AG09309 (cell line): Measurements from ENCODE around the gene MAST3.

Experiments
- DNase-seq: peaks from one replicate; pipeline ENCODE4 v3.0.0-alpha.2; 2010; ENCODE audit warnings: low read depth
- H3K4me3 ChIP-seq: 2 replicates; pipeline ENCODE4 v1.5.1; 2011; ENCODE audit warnings: mild to moderate bottlenecking, low read depth, low read length, moderate library complexity; ENCODE audit not compliant: control insufficient read depth
- TF ChIP-seq, protein P1 (sequence below): IDR thresholded peaks from 2 replicates; pipeline ENCODE4 v1.5.1; 2011; ENCODE audit warnings: mild to moderate bottlenecking, low read depth, low read length, inconsistent platforms; ENCODE audit not compliant: insufficient read depth, control insufficient read depth; ENCODE audit errors: missing control alignments

The MAST3 gene

DNA sequence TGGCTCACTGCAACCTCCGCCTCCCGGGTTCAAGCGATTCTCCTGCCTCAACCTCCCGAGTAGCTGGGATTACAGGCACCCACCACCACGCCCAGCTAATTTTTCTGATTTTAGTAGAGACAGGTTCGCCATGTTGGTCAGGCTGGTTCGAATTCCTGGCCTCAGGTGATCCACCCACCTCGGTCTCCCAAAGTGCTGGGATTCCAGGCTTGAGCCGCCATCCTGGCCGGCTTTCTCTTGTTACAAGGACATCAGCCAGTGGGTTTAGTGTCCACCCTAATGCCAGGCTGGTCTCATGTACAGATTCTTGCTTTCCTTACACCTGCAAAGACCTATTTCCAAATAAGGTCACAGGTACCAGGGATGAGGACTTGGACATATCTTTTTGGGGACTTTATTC lies 62.2 kb downstream of the MAST3 start:
- DNase-seq: no peak
- TF ChIP-seq, protein P1, sequence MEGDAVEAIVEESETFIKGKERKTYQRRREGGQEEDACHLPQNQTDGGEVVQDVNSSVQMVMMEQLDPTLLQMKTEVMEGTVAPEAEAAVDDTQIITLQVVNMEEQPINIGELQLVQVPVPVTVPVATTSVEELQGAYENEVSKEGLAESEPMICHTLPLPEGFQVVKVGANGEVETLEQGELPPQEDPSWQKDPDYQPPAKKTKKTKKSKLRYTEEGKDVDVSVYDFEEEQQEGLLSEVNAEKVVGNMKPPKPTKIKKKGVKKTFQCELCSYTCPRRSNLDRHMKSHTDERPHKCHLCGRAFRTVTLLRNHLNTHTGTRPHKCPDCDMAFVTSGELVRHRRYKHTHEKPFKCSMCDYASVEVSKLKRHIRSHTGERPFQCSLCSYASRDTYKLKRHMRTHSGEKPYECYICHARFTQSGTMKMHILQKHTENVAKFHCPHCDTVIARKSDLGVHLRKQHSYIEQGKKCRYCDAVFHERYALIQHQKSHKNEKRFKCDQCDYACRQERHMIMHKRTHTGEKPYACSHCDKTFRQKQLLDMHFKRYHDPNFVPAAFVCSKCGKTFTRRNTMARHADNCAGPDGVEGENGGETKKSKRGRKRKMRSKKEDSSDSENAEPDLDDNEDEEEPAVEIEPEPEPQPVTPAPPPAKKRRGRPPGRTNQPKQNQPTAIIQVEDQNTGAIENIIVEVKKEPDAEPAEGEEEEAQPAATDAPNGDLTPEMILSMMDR: no peak
- no peak overlapping the region for H3K4me3 ChIP-seq

DNA sequence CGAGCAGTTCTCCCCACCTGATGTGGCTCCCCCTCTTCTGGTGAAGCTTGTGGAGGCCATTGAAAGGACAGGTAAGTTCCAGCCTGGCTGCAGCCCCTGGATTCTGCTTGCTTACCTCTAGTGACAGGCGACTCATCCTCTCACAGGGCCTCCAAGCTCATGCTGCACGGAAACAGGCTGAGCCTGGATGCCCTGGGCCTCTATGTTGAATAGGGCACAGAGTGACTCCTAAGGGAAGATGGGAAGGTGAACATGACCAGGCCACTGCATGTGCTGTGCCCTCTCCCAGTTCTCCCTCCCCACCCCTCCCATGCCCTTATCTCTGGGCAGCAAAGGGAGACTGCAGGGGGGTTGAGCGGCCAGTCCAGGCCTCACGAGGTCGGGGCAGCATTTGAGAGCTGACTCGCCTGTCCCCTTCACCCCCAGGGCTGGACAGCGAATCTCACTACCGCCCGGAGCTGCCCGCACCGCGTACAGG lies 63.0 kb downstream of the MAST3 start:
- TF ChIP-seq, protein P1: no peak
- no peak for DNase-seq
- no peak overlapping the region for H3K4me3 ChIP-seq

DNA sequence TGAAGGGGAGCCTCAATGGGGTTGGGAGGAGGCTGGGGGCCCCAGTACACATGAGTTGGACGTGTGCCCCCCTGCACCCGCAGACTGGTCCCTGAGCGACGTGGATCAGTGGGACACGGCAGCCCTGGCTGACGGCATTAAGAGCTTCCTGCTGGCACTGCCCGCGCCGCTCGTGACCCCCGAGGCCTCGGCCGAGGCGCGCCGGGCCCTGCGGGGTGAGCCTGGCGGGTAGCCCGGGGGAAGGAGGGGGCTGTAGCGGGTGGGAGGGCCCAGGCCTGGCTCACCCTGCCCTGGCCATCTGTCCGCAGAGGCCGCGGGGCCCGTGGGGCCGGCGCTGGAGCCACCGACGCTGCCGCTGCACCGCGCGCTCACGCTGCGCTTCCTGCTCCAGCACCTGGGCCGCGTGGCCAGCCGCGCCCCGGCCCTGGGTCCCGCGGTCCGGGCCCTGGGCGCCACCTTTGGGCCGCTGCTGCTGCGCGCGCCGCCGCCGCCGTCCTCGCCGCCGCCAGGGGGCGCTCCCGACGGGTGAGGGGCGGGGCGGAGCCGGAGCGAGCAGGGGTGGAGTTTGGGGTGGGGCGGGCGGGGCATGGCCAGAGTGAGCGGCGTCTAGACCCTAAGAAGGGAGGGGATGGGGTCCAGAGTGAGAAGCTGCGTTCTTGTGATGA lies 63.5 kb downstream of the MAST3 start:
- H3K4me3 ChIP-seq: no peak overlapping the region
- no peak for DNase-seq
- TF ChIP-seq, protein P1: peak; percentile 30

DNA sequence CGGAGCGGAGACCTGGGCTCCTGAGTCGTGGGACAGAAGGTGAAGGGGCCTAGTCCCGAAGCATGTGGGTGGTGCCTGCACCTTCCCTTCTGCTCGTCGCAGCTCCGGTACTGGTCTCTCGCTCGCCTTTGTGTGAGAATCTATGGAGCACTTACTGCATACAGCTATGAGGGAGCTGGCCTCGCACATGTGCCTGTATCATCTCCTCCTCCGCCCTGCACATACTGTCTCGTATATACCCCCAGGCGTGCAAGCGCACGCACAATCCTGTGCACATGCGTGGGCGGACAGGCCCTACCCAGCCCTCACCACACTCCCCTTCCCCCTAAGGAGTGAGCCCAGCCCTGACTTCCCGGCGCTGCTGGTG lies 64.0 kb downstream of the MAST3 start:
- TF ChIP-seq, protein P1: no peak
- H3K4me3 ChIP-seq: no peak overlapping the region
- DNase-seq: no peak

DNA sequence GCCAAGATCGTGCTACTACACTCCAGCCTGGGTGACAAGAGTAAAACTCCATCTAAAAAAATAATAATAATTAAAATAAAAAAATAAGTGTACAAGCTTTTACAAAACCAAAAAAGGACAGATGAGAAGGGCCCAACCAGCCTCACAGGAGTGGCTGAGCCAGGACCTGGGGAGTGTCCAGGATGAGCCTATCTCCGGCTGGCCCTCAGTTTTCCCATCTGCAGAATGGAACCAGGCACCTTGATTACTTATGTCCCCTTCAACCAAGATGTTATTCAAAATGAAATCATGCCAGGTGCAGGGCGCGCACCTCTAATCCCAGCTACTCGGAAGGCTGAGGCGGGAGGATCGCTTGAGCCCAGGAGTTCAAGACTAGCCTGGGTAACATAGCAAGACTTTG lies 66.5 kb downstream of the MAST3 start:
- TF ChIP-seq, protein P1: no peak
- no peak for DNase-seq
- H3K4me3 ChIP-seq: no peak overlapping the region

DNA sequence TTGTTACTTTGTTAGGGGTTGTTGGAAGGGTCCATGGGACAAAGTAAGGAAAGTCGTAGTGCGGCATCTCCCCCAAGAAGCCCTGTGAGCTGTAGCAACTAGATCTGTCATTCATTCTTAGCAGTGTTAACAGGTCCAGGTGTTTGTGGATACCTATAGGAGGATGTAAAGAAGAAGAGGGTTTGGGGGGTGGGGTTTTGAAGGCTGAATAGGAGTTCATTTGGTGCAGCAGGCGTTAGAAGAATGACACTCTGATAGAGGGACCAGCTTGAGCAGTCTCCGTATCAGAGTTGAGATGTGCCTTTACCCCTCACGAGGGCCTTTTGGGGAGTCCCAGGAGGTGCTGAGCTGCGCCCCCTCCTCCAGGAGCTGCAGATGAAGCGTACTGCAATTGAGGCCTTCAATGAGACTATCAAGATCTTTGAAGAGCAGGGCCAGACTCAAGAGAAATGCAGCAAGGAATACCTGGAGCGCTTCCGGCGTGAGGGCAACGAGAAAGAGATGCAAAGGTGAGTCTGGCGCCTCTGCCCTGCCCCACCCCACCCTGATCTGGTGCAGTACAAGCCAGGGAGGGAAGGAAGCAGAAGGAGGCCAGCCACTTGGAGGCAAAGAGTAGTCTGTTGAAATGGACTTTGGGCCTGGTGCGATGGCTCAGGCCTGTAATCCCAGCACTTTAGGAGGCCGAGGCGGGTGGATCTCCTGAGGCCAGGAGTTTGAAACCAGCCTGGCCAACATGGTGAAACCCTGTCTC lies 68.4 kb downstream of the MAST3 start:
- H3K4me3 ChIP-seq: no peak overlapping the region
- TF ChIP-seq, protein P1: no peak
- DNase-seq: no peak

DNA sequence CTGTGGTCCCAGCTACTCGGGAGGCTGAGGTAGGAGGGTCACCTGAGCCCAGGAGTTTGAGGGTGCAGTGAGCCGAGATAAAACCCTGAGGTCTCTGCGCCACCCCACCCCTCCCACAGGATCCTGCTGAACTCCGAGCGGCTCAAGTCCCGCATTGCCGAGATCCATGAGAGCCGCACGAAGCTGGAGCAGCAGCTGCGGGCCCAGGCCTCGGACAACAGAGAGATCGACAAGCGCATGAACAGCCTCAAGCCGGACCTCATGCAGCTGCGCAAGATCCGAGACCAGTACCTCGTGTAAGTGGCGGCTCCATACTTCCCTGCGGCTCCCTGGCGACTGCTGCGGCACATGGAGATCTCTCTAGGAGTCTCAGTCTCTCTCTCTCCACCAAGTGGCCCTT lies 69.4 kb downstream of the MAST3 start:
- TF ChIP-seq, protein P1: no peak
- DNase-seq: no peak
- H3K4me3 ChIP-seq: no peak overlapping the region
